Fibroblast of gingiva (primary cell): ENCODE measurements around the gene DOK1.
A peak's percentile ranks its signal among the peaks of the same experiment; 100 is the strongest.
"Not testable (repeated sequence)": the region's sequence is repeated elsewhere in the genome, so short reads cannot be mapped to it uniquely, and the experiment has no call there.

ENCODE experiments used
- DNase-seq: peaks from one replicate; pipeline ENCODE4 v3.0.0-alpha.2; 2011; ENCODE audit warnings: low read depth

The DOK1 gene

GRCh38 chr2:74548900-74549826 is 5.4 kb upstream of the DOK1 start:
- peak; percentile 33 for DNase-seq

DNA sequence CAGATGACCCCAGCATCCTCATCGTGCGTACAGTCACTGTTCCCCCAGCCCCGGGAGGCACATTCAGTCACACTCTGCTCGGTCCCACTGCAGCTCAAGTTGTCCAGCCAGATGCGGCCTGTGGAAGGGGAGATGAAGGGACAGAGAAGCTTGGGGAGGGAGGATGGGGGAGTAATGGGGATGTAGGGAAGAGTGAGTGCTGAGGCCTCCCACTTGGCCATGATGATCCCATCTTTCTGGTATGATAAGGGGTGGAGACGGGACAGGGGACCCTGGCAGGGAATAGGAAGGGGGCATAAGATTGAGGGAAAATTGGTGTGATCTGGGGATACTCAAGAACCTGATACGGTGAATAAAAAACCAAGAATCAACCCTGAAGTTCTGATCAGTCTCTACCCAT is 4.3 kb upstream of the DOK1 start:
- no peak for DNase-seq

- no peak for DNase-seq
Observed at GRCh38 chr2:74551530-74551929, 3.0 kb upstream of the DOK1 start.

DNA sequence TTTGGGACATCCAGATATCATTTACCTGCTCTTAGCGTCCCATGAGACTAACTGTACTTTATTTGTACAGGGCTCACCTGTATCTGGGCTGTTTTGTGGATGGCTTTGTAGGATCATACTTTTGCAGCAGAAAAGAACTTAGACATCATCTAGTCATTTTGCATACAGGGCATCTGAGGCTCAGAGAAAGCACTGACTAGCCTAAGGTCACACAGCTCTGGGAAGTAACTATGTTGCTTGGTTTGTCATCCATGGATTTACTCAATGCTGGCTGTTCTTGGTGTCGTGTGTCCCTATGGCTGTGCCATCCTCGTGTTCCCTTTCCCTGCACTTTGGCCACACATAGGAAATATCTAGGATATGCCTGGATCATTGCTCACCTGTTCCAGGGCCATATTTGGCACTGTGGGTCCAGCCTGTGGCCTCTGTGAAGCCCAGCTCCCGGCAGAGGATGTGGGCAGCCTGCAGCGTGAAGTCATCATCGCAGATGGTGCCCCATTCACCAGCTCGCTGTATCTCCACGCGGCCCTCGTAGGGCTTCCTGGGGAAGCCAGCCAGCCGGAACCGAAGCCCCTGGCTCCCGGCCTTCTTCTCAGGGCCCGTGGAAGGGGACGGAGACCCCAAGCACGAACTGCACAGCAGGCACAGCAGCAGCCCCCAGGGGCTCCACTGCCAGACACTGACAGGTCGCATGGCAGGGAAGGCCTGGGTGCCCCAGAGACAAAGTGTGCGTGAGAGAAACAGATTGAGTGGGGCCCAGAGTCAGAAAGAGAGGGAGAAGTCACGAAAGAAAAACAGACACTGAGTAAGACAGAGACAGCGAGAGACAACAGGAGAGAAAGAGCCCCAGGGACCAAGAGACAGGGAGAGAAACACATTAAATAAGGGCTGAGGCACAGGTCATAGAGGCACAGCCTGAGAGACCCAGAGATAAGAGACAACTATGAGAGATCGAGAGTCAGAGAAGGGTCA is 2.3 kb upstream of the DOK1 start:
- DNase-seq: no peak

- peak; percentile 52 for DNase-seq
Observed at GRCh38 chr2:74552914-74553811, 1.4 kb upstream of the DOK1 start.

GRCh38 chr2:74554820-74555531 is 456 bp downstream of the DOK1 start:
- DNase-seq: peak; percentile 31

GRCh38 chr2:74555610-74556103 is 1.1 kb downstream of the DOK1 start:
- DNase-seq: no peak

DNA sequence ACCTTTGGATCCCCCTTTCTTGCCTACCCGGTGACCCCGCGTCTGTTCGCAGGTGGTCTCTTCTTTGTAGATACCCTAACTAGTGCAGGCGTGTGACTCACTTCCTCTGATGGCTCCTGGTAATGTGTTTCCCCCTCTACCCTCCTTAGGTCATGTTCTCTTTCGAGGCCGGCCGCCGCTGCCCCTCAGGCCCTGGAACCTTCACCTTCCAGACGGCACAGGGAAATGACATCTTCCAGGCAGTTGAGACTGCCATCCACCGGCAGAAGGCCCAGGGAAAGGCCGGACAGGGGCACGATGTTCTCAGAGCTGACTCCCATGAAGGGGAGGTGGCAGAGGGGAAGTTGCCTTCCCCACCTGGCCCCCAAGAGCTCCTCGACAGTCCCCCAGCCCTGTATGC is 1.6 kb downstream of the DOK1 start:
- no peak for DNase-seq

DNA sequence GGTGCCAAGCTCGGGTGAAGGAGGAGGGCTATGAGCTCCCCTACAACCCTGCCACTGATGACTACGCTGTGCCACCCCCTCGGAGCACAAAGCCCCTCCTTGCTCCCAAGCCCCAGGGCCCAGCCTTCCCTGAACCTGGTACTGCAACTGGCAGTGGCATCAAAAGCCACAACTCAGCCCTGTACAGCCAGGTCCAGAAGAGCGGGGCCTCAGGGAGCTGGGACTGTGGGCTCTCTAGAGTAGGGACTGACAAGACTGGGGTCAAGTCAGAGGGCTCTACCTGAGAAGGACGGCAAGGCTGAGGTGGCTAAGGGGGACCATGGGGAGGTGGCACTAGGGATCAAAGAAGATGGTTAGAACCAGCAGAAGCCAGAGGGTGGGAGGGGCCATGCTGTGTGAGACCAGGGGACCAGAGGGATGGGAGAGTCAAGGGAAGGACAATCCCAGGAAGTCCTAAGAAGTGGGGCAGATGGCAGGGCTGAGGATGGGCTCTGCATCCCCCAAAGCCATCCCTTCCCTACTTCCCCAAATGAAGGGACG is 2.4 kb downstream of the DOK1 start:
- DNase-seq: no peak

GRCh38 chr2:74558284-74559230 is 4.0 kb downstream of the DOK1 start:
- DNase-seq: no peak

DNA sequence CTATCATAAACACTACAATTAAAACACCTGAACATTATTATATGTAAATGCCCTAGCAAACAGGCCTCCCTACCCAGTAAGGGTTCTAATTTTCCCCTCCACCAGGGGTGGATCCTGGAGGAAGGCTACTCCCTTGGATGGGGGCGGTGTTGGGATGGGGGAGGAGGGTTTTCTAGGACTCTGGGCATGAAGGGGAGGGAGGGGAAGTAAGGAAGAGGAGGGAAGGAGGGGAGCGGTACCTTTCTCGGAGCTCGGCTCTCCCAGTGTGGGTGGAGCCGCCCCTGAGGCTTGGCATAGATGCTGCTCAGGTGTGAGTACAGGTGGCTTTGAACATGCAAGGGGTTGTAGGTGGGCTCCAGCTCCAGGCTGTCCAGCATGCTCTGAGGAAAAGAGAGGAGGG is 5.4 kb downstream of the DOK1 start:
- no peak for DNase-seq

GRCh38 chr2:74560591-74560990 is 6.1 kb downstream of the DOK1 start:
- no peak for DNase-seq

DNA sequence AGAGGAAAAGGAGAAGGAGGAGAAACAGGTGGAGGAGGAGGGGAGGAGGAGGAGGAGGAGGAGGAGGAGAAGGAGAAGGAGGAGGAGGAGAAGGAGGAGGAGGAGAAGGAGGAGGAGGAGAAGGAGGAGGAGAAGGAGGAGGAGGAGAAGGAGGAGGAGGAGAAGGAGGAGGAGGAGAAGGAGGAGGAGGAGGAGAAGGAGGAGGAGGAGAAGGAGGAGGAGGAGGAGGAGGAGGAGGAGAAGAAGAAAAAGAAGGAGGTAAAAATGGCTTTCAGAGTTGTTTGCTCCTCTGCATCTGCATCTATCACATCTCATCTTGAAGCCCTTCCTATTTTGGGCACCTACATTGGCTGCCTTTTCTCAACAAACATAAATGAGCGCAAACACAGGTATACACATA is 6.5 kb downstream of the DOK1 start:
- not testable (repeated sequence) for DNase-seq

GRCh38 chr2:74562126-74562775 is 7.7 kb downstream of the DOK1 start:
- DNase-seq: no peak

DNA sequence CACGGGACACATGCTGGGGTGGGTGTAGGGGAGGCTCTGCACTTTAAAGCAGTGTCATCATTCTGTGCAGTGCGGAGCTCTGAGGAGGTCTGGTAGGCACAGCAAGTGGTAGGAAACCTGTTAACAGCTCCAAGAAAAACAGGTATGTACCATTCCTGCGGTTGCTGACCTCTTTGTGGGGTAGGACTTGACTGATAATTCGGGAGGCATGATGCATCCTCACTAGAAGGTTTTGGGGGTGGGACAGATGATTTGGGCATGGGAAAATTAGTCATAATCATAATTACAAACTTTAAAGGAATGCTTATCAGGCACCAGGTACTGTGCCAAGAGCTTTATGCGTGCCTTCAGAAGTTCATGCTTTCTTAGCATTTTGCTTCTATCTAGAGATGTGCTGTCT is 9.7 kb downstream of the DOK1 start:
- no peak for DNase-seq

- no peak for DNase-seq
Observed at GRCh38 chr2:74566076-74566753, 11.7 kb downstream of the DOK1 start.

DNA sequence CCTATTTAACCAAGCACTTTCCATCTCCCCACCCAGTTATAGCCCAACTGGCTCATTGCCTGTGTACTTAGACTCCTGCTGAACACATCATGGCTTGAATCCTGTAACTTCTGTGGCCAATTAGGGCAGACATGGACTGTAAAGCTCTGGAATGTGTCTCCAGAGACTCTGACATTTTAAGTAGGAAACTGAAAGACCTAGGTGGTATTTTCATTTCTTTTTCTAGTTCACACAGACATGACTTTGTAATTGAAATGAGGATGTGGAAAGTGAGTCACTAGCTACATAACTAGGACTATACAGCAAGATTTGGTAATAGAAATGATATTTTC is 12.2 kb downstream of the DOK1 start:
- DNase-seq: peak; percentile 97

DNA sequence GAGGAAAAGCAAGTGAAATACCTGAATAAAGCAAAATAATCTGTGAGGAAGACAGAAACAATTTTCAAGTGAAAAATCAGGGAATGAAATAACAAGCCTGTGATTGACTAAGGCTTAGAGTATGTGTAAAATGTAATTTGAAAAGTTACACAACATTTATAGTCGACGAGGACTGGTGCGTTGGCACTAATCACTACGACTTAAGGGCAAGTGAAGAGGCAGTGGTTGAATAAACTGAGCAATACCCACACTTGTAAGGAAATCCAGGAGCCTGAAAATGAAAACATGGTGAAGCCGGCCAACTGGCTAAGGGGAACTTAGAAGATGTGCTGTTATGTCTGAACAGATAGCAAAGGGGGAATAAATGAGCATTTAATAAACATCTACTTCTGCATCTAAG is 13.4 kb downstream of the DOK1 start:
- DNase-seq: peak; percentile 95

DNA sequence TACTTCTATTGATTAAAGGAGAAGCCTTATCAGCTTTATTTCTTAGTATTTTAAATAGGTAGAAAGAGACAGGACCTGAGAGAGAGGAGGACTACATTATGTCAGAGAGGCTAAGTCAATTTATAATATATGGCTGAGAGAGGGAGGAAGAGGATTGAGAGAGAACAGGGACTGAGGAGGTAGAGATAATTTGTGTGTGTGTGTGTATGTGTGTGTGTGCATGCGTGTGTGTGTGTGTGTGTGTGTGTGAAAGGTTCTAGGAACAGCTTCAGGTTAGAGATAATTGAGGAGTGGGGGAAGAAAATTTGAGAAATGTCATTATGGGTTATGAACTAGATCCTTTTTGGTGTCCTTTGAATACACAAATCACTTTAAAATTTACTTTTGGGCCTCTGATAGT is 15.2 kb downstream of the DOK1 start:
- no peak for DNase-seq
